Prostate gland (tissue), 2 donors: ENCODE results near the gene ADAMTS13. TPM values are rescaled to one million over a fixed set of nuclear protein-coding genes. Genes with fewer than 3 reads are reported as not detected.

ENCODE experiments used
- DNase-seq: peaks from one replicate; pipeline ENCODE4 v3.0.0-alpha.2; 2019; ENCODE audit warnings: low spot score
- H3K27ac ChIP-seq, 2 donors: fragments of 200-600 bp; sonication (generic); 2 replicates each; pipeline ENCODE4 v1.5.1; 2017 to 2019
- H3K27me3 ChIP-seq: fragments of 200-600 bp; sonication (generic); replicated peaks from 2 replicates; pipeline ENCODE4 v1.5.1; 2019; ENCODE audit not compliant: insufficient read depth
- H3K36me3 ChIP-seq, 2 donors: fragments of 200-600 bp; sonication (generic); 1 replicate in 1 of 2; 2 replicates in 1 of 2; pipeline versions ENCODE4 v1.5.1 to v1.8.1; 2017 to 2019
- H3K4me1 ChIP-seq: fragments of 200-600 bp; sonication (generic); replicated peaks from 2 replicates; pipeline ENCODE4 v1.5.1; 2019
- H3K4me3 ChIP-seq, 2 donors: fragments of 200-600 bp; sonication (generic); 2 replicates each; pipeline ENCODE4 v1.5.1; 2017 to 2019
- H3K9me3 ChIP-seq: fragments of 200-600 bp; sonication (generic); 2 replicates; pipeline ENCODE4 v1.5.1; 2017
- POLR2A ChIP-seq: fragments of 450-650 bp; IDR thresholded peaks from one replicate; pipeline ENCODE4 v1.6.1; 2016; ENCODE audit warnings: antibody characterized with exemption, mild to moderate bottlenecking
- POLR2AphosphoS5 ChIP-seq: sonication (generic); formaldehyde crosslinking; IDR thresholded peaks from one replicate; pipeline ENCODE4 v1.6.1; 2017; ENCODE audit warnings: antibody characterized with exemption
- WGBS: methylation state at CpG from one replicate; pipeline ENCODE4 v1.1.5; 2018; 5-methylcytosine and 5-hydroxymethylcytosine counted together
- intact Hi-C: fragments of 100-400 bp; cut with DNase I; formaldehyde crosslinking; loops from one replicate; pipeline ENCODE4 v1.14.2; 2022
- total RNA-seq, 2 donors: library from RNA; depleted of rRNA; stranded (reverse); fragments of >200 nt; gene quantifications; one replicate each; pipeline ENCODE4 v1.1.0, GENCODE V29; 2016
- TF ChIP-seq, protein P1 (sequence below), 4 experiments: fragments of 200-600 bp in 2 of 4; fragments of 450-650 bp in 2 of 4; sonication (generic) in 2 of 4; IDR thresholded peaks; 1 replicate in 3 of 4; 2 replicates in 1 of 4; pipeline ENCODE4 v1.5.1; 2016 to 2019; ENCODE audit warnings: antibody characterized with exemption in 4 of 4, mild to moderate bottlenecking in 2 of 4, moderate library complexity in 2 of 4

Gene ADAMTS13
- total RNA-seq, 2 donors from 2014 or later: 2.8 to 8.1 TPM

DNA sequence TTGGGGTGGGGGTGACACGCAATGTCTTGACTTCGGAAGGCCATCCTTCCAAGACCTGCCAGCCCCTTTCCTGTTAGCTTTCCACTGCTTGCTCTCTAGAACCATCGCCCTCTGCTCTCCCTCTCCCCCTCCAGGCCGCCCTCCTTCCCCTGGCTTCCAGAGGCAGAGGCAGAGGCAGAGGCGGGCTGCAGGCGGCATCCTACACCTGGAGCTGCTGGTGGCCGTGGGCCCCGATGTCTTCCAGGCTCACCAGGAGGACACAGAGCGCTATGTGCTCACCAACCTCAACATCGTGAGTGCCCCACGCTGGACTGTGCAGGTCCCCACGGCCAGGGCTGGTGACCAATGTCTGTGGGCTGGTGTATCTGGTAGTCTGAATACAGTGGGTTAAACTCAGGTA, 2.0 kb downstream of the ADAMTS13 start:
- H3K27me3 ChIP-seq: no peaks in the 10 kb centered on the region
- H3K4me1 ChIP-seq: no peaks in the 10 kb centered on the region
- H3K27ac ChIP-seq: no peak overlapping the region

DNA sequence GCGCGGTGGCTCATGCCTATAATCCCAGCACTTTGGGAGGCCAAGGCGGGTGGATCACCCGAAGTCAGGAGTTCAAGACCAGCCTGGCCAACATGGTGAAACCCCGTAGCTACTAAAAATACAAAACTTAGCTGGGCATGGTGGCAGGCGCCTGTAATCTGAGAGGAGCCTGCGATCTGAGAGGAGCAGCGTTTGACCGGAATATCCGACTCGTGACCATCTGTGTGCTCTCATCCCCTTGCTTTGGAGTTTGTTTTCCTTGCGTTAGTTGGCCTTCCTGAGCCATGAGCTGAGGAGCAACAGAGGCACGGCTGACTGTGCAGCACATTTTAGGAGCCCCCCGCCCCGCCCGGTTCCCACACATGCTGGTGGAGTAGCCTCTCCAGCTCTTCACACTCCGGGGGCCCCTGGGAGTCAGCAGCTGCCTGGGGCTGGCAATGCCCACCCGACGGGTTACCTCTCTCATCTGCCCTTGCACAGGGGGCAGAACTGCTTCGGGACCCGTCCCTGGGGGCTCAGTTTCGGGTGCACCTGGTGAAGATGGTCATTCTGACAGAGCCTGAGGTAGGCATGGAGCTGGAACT, 3.0 kb downstream of the ADAMTS13 start:
- no peaks in the 10 kb centered on the region for H3K4me1 ChIP-seq
- no peak overlapping the region for H3K27ac ChIP-seq
- intact Hi-C loops: no loop called here
- no peak for TF ChIP-seq POLR2A
- TF ChIP-seq POLR2AphosphoS5: no peak
- TF ChIP-seq, protein P1, sequence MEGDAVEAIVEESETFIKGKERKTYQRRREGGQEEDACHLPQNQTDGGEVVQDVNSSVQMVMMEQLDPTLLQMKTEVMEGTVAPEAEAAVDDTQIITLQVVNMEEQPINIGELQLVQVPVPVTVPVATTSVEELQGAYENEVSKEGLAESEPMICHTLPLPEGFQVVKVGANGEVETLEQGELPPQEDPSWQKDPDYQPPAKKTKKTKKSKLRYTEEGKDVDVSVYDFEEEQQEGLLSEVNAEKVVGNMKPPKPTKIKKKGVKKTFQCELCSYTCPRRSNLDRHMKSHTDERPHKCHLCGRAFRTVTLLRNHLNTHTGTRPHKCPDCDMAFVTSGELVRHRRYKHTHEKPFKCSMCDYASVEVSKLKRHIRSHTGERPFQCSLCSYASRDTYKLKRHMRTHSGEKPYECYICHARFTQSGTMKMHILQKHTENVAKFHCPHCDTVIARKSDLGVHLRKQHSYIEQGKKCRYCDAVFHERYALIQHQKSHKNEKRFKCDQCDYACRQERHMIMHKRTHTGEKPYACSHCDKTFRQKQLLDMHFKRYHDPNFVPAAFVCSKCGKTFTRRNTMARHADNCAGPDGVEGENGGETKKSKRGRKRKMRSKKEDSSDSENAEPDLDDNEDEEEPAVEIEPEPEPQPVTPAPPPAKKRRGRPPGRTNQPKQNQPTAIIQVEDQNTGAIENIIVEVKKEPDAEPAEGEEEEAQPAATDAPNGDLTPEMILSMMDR (IDR thresholded peaks at IDR 0.05): no peak
- no peak overlapping the region for H3K4me3 ChIP-seq
- no peaks in the 10 kb centered on the region for H3K27me3 ChIP-seq
- no peaks in the 10 kb centered on the region for H3K36me3 ChIP-seq
- 93% methylated on average over 22 of the region's 22 CpGs for WGBS
- no peaks in the 10 kb centered on the region for H3K9me3 ChIP-seq
- no peak for DNase-seq

More for the DNA sequence above, 2.0 kb downstream of the ADAMTS13 start:
- no peaks in the 10 kb centered on the region for H3K9me3 ChIP-seq
- intact Hi-C loops: no loop called here
- no peaks in the 10 kb centered on the region for H3K36me3 ChIP-seq
- WGBS: 94% methylated on average over 10 of the region's 12 CpGs
- DNase-seq: no peak
- no peak for TF ChIP-seq POLR2A
- no peak for TF ChIP-seq POLR2AphosphoS5
- TF ChIP-seq, protein P1 (IDR thresholded peaks at IDR 0.05): no peak
- no peak overlapping the region for H3K4me3 ChIP-seq

DNA sequence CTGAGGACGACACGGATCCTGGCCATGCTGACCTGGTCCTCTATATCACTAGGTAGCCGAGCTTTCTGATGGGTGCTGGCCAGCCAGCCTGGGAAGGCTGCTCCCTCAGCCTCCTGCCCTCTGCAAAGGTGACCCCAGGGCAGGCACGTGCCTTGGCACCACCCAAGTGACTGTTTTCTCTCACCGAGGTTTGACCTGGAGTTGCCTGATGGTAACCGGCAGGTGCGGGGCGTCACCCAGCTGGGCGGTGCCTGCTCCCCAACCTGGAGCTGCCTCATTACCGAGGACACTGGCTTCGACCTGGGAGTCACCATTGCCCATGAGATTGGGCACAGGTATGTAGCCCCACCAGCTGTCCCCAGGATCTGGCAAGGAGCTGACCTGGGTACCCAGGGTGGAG, 3.8 kb downstream of the ADAMTS13 start:
- no peak for DNase-seq
- Histone ChIP-seq H3K27me3 (no peaks in the 10 kb centered on the region), H3K27ac (no peak overlapping the region), H3K4me3 (no peak overlapping the region), H3K36me3 (no peaks in the 10 kb centered on the region), H3K9me3 (no peaks in the 10 kb centered on the region), H3K4me1 (no peaks in the 10 kb centered on the region)
- intact Hi-C loops: no loop called here
- WGBS: 89% methylated on average over 11 of the region's 11 CpGs
- TF ChIP-seq POLR2A: no peak
- TF ChIP-seq, protein P1 (IDR thresholded peaks at IDR 0.05): no peak
- no peak for TF ChIP-seq POLR2AphosphoS5

DNA sequence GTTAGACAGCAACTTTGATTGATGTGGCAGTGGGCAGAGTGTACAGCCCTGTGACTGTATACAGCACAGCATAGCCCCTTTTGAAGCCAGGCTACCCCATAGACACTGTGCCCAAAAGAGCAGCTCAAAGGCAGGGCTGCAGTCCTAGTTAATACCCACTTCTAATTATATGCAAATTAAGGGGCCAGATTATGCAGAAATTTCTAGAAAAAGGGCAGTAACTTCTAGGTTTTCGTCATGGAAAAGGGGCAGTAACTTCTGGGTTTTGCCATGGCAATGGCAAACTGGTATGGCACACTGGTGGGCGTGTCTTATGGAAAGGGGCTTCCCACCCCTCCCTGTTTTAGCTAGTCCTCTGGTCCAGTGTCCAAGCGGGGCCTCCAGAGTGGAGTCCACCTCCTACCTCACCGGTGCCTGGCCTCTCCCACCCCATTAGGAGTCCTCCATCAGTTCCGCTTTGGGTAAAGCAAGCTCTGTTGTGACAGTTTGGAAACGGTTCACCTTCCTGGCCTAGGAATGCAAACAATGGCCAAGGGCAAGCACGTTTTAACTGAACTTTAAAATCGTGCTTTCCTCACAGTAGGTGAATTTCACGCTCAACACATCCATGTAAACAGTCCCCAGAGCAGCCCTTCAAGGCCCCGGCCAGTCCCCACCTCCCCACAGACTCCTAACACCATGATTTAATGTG, 5.6 kb downstream of the ADAMTS13 start:
- Histone ChIP-seq H3K4me1 (no peaks in the 10 kb centered on the region), H3K27me3 (no peaks in the 10 kb centered on the region), H3K36me3 (no peaks in the 10 kb centered on the region), H3K4me3 (no peak overlapping the region), H3K9me3 (no peaks in the 10 kb centered on the region), H3K27ac (no peak overlapping the region)
- intact Hi-C loops: no loop called here
- TF ChIP-seq, protein P1 (IDR thresholded peaks at IDR 0.05): no peak
- TF ChIP-seq POLR2AphosphoS5: no peak
- no peak for TF ChIP-seq POLR2A
- WGBS: 60% methylated on average over 10 of the region's 10 CpGs
- DNase-seq: no peak

DNA sequence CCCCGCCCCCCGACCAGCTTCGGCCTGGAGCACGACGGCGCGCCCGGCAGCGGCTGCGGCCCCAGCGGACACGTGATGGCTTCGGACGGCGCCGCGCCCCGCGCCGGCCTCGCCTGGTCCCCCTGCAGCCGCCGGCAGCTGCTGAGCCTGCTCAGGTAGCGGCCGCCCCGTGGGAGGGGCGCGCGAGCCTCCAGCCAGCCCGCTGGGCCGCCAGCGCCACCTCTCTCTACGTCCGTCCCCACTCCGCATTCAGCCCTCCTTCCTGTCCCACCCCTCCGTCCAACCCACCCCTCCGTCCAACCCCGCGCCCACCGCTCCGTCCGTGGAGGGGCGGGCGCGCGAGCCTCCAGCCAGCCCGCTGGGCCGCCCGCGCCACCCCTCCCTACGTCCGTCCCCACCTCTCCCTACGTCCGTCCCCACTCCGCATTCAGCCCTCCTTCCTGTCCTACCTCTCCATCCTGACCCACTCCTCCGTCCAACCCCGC, 6.5 kb downstream of the ADAMTS13 start:
- no peaks in the 10 kb centered on the region for H3K36me3 ChIP-seq
- intact Hi-C loops: no loop called here
- no peak overlapping the region for H3K27ac ChIP-seq
- WGBS: under 1% methylated on average over 29 of the region's 57 CpGs
- peak overlapping the region; percentile 21 to 38 for H3K4me3 ChIP-seq
- H3K4me1 ChIP-seq: no peaks in the 10 kb centered on the region
- DNase-seq: no peak
- TF ChIP-seq, protein P1 (IDR thresholded peaks at IDR 0.05): no peak
- TF ChIP-seq POLR2A (no peak), POLR2AphosphoS5 (no peak)
- no peaks in the 10 kb centered on the region for H3K27me3 ChIP-seq
- no peaks in the 10 kb centered on the region for H3K9me3 ChIP-seq
